PFSK-1 (cell line): ENCODE data around the gene SRY.

Experiments
- FOXP2 ChIP-seq: optimal IDR thresholded peaks from 2 replicates; pipeline ENCODE3; 2011; ENCODE audit warnings: borderline replicate concordance, control low read depth, inconsistent platforms; ENCODE audit not compliant: insufficient read depth; ENCODE audit errors: extremely low read length, extremely low read depth
- POLR2AphosphoS5 ChIP-seq: IDR thresholded peaks from 2 replicates; pipeline ENCODE4 v1.6.1; 2012; ENCODE audit warnings: low read depth, mild to moderate bottlenecking, control low read depth, low read length, moderate library complexity
- SIN3A ChIP-seq: IDR thresholded peaks from 2 replicates; pipeline ENCODE4 v1.6.1; 2012; ENCODE audit warnings: mild to moderate bottlenecking, low read length, moderate library complexity, borderline replicate concordance; ENCODE audit not compliant: insufficient read depth
- TAF1 ChIP-seq: IDR thresholded peaks from 2 replicates; pipeline ENCODE4 v1.6.1; 2012; ENCODE audit warnings: low read length, control low read depth, borderline replicate concordance; ENCODE audit not compliant: insufficient read depth
- TF ChIP-seq, protein P1 (sequence below), 2 experiments: IDR thresholded peaks; 2 replicates each; pipeline versions ENCODE4 v1.6.1 to v1.8.0; 2011 to 2012; ENCODE audit warnings: low read depth in 2 of 2, low read length in 2 of 2, control low read depth in 1 of 2, inconsistent platforms in 1 of 2, mild to moderate bottlenecking in 1 of 2, moderate library complexity in 1 of 2; ENCODE audit not compliant: insufficient read depth in 1 of 2

Gene SRY

GRCh38 chrY:2800246-2800645 lies 12.8 kb upstream of the SRY start:
- TF ChIP-seq TAF1: no peak
- TF ChIP-seq, protein P1, sequence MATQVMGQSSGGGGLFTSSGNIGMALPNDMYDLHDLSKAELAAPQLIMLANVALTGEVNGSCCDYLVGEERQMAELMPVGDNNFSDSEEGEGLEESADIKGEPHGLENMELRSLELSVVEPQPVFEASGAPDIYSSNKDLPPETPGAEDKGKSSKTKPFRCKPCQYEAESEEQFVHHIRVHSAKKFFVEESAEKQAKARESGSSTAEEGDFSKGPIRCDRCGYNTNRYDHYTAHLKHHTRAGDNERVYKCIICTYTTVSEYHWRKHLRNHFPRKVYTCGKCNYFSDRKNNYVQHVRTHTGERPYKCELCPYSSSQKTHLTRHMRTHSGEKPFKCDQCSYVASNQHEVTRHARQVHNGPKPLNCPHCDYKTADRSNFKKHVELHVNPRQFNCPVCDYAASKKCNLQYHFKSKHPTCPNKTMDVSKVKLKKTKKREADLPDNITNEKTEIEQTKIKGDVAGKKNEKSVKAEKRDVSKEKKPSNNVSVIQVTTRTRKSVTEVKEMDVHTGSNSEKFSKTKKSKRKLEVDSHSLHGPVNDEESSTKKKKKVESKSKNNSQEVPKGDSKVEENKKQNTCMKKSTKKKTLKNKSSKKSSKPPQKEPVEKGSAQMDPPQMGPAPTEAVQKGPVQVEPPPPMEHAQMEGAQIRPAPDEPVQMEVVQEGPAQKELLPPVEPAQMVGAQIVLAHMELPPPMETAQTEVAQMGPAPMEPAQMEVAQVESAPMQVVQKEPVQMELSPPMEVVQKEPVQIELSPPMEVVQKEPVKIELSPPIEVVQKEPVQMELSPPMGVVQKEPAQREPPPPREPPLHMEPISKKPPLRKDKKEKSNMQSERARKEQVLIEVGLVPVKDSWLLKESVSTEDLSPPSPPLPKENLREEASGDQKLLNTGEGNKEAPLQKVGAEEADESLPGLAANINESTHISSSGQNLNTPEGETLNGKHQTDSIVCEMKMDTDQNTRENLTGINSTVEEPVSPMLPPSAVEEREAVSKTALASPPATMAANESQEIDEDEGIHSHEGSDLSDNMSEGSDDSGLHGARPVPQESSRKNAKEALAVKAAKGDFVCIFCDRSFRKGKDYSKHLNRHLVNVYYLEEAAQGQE (IDR thresholded peaks at IDR 0.05; ENCODE audit: insufficient read depth in 1 of 2, low read depth in 2 of 2, low read length in 2 of 2): no peak
- TF ChIP-seq FOXP2: no peak
- TF ChIP-seq POLR2AphosphoS5: no peak
- TF ChIP-seq SIN3A: no peak

- no peak for TF ChIP-seq POLR2AphosphoS5
- TF ChIP-seq SIN3A: no peak
- TF ChIP-seq, protein P1 (IDR thresholded peaks at IDR 0.05; ENCODE audit: insufficient read depth in 1 of 2, low read depth in 2 of 2, low read length in 2 of 2): no peak
- TF ChIP-seq TAF1: no peak
- TF ChIP-seq FOXP2: no peak
These were observed 10.5 kb upstream of the SRY start for GRCh38 chrY:2797991-2798390.

DNA sequence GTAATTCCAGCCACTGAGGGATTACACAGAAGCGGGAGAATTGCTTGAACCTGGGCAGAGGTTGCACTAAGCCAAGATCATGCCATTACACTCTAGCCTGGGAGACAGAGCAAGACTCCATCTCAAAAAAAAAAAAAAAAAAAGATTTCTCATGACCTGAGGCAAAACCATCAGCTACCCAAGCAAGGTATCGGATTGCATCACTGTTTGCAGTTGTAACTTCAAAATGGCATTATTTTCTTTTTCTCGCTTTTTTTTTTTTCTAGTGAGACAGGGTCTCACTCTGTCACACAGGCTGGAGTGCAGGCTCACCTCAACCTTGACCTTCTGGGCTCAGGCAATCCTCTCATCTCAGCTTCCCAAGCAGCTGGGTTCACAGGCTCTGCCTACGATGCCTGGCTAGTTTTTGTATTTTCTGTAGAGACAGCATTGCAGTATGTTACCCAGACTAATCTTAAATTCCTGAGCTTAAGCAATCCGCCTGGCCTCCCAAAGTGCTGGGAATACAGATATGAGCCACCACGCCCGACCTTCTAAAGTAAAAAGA lies 9.6 kb upstream of the SRY start:
- no peak for TF ChIP-seq SIN3A
- no peak for TF ChIP-seq TAF1
- no peak for TF ChIP-seq FOXP2
- TF ChIP-seq, protein P1 (IDR thresholded peaks at IDR 0.05; ENCODE audit: insufficient read depth in 1 of 2, low read depth in 2 of 2, low read length in 2 of 2): no peak
- TF ChIP-seq POLR2AphosphoS5: no peak

GRCh38 chrY:2789756-2790155 lies 2.3 kb upstream of the SRY start:
- TF ChIP-seq TAF1 (no peak), POLR2AphosphoS5 (no peak), FOXP2 (no peak)

DNA sequence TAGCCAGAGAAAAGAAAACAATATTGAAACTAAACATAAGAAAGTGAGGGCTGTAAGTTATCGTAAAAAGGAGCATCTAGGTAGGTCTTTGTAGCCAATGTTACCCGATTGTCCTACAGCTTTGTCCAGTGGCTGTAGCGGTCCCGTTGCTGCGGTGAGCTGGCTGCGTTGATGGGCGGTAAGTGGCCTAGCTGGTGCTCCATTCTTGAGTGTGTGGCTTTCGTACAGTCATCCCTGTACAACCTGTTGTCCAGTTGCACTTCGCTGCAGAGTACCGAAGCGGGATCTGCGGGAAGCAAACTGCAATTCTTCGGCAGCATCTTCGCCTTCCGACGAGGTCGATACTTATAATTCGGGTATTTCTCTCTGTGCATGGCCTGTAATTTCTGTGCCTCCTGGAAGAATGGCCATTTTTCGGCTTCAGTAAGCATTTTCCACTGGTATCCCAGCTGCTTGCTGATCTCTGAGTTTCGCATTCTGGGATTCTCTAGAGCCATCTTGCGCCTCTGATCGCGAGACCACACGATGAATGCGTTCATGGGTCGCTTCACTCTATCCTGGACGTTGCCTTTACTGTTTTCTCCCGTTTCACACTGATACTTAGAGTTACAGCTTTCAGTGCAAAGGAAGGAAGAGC lies 488 bp downstream of the SRY start:
- TF ChIP-seq TAF1: no peak
- TF ChIP-seq, protein P1 (IDR thresholded peaks at IDR 0.05; ENCODE audit: insufficient read depth in 1 of 2, low read depth in 2 of 2, low read length in 2 of 2): no peak
